SK-N-SH treated with all-trans-retinoic acid at 6 μM for 48 hours (cell line): ENCODE measurements around the gene SLC9A7.

Experiments used
- ATAC-seq: fragments of 200-7000 bp; cut with Tn5 transposase; 3 replicates; pipeline ENCODE4 v1.9.1; 2020; ENCODE audit warnings: mild to moderate bottlenecking, moderate library complexity
- ARNTL ChIP-seq: fragments of 450-650 bp; formaldehyde crosslinking; IDR thresholded peaks from 2 replicates; pipeline ENCODE4 v1.5.0; 2020; ENCODE audit warnings: low read depth, mild to moderate bottlenecking, moderate library complexity, borderline replicate concordance
- BACH2 ChIP-seq: fragments of 250-450 bp; sonication (Bioruptor Pico); IDR thresholded peaks from 2 replicates; pipeline ENCODE4 v1.9.0; 2021; ENCODE audit warnings: mild to moderate bottlenecking, borderline replicate concordance
- CREB5 ChIP-seq: fragments of 250-450 bp; sonication (Bioruptor Pico); IDR thresholded peaks from 2 replicates; pipeline ENCODE4 v1.5.1; 2020; ENCODE audit warnings: low read depth, mild to moderate bottlenecking, moderate library complexity
- CSDC2 ChIP-seq: fragments of 250-450 bp; sonication (Bioruptor Pico); IDR thresholded peaks from 2 replicates; pipeline ENCODE4 v1.5.0; 2020; ENCODE audit warnings: mild to moderate bottlenecking, moderate library complexity
- ESRRG ChIP-seq: fragments of 250-450 bp; sonication (Bioruptor Pico); IDR thresholded peaks from 2 replicates; pipeline ENCODE4 v1.6.1; 2021; ENCODE audit warnings: mild to moderate bottlenecking
- GLIS3 ChIP-seq: fragments of 250-450 bp; sonication (Bioruptor Pico); IDR thresholded peaks from 2 replicates; pipeline ENCODE4 v1.5.0; 2020; ENCODE audit warnings: mild to moderate bottlenecking, moderate library complexity
- ISL1 ChIP-seq: fragments of 250-450 bp; sonication (Bioruptor Pico); IDR thresholded peaks from 2 replicates; pipeline ENCODE4 v2.1.2; 2022; ENCODE audit warnings: mild to moderate bottlenecking, moderate library complexity
- PPARA ChIP-seq: fragments of 250-450 bp; sonication (Bioruptor Pico); IDR thresholded peaks from 2 replicates; pipeline ENCODE4 v1.5.0; 2020; ENCODE audit warnings: mild to moderate bottlenecking, borderline replicate concordance
- RARB ChIP-seq: fragments of 250-450 bp; sonication (Bioruptor Pico); IDR thresholded peaks from 2 replicates; pipeline ENCODE4 v1.8.0; 2021; ENCODE audit warnings: mild to moderate bottlenecking, moderate library complexity
- SNAI2 ChIP-seq: fragments of 250-450 bp; sonication (Bioruptor Pico); IDR thresholded peaks from 2 replicates; pipeline ENCODE4 v1.5.0; 2020; ENCODE audit warnings: mild to moderate bottlenecking, moderate library complexity
- TOX ChIP-seq: fragments of 250-450 bp; sonication (Bioruptor Pico); IDR thresholded peaks from 2 replicates; pipeline ENCODE4 v1.8.0; 2021; ENCODE audit warnings: mild to moderate bottlenecking, moderate library complexity, borderline replicate concordance
- TSHZ2 ChIP-seq: fragments of 250-450 bp; sonication (Bioruptor Pico); IDR thresholded peaks from 2 replicates; pipeline ENCODE4 v1.5.0; 2020; ENCODE audit warnings: mild to moderate bottlenecking, moderate library complexity
- ZC3H10 ChIP-seq: fragments of 250-450 bp; sonication (Bioruptor Pico); IDR thresholded peaks from 2 replicates; pipeline ENCODE4 v1.5.1; 2021; ENCODE audit warnings: mild to moderate bottlenecking, moderate library complexity
- ZFP3 ChIP-seq: fragments of 250-450 bp; sonication (Bioruptor Pico); IDR thresholded peaks from 2 replicates; pipeline ENCODE4 v1.5.0; 2020; ENCODE audit warnings: mild to moderate bottlenecking, moderate library complexity
- ZFP30 ChIP-seq: fragments of 450-650 bp; formaldehyde crosslinking; IDR thresholded peaks from 2 replicates; pipeline ENCODE4 v1.5.0; 2022; ENCODE audit warnings: mild to moderate bottlenecking, moderate library complexity
- ZNF565 ChIP-seq: fragments of 450-650 bp; formaldehyde crosslinking; conservative IDR thresholded peaks from 2 replicates; pipeline ENCODE4 v1.5.0; 2020; ENCODE audit warnings: low read depth, mild to moderate bottlenecking, moderate library complexity
- ZNF70 ChIP-seq: fragments of 450-650 bp; formaldehyde crosslinking; IDR thresholded peaks from 2 replicates; pipeline ENCODE4 v1.5.0; 2020; ENCODE audit warnings: mild to moderate bottlenecking, moderate library complexity
- ZNF8 ChIP-seq: fragments of 450-650 bp; formaldehyde crosslinking; IDR thresholded peaks from 2 replicates; pipeline ENCODE4 v1.5.0; 2020; ENCODE audit warnings: mild to moderate bottlenecking, moderate library complexity
- TF ChIP-seq, protein P1 (sequence below): fragments of 250-450 bp; sonication (Bioruptor Pico); IDR thresholded peaks from 2 replicates; pipeline ENCODE4 v1.8.0; 2020; ENCODE audit warnings: mild to moderate bottlenecking, moderate library complexity, borderline replicate concordance
- TF ChIP-seq, protein P2 (sequence below): fragments of 250-450 bp; sonication (Bioruptor Pico); IDR thresholded peaks from 2 replicates; pipeline ENCODE4 v1.8.0; 2021; ENCODE audit warnings: low read depth, mild to moderate bottlenecking, moderate library complexity, borderline replicate concordance
- TF ChIP-seq, protein P3 (sequence below): fragments of 250-450 bp; sonication (Bioruptor Pico); IDR thresholded peaks from 2 replicates; pipeline ENCODE4 v1.5.1; 2021; ENCODE audit warnings: mild to moderate bottlenecking, moderate library complexity

Gene SLC9A7

DNA sequence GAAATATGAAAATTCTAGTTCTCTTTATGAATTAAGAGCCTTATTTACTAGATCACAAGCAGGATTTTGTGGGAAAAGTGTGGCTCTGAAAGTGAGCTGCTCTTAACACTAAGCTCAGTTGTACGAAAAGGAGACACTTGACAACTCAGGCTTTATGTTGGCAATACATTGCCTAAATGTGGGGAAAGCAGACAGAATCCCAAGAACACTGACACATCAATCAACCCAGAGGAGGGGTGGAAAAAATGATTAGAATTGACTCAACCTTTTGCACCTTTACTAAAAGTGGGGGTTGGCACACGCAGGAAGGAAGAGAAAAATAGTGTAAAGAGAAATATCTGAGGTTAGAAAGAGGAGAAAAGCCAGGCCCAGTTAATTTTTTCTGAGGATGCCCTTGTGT is 123.7 kb downstream of the SLC9A7 start:
- TF ChIP-seq ARNTL (CRISPR knock-in tag) (no peak), PPARA (CRISPR knock-in tag) (no peak), ISL1 (CRISPR knock-in tag) (no peak), ZFP3 (CRISPR knock-in tag) (no peak), CREB5 (CRISPR knock-in tag) (no peak), ZFP30 (CRISPR knock-in tag) (no peak), TSHZ2 (CRISPR knock-in tag) (no peak), ZC3H10 (CRISPR knock-in tag) (no peak), BACH2 (CRISPR knock-in tag) (no peak), ZNF8 (no peak)
- TF ChIP-seq, protein P1, sequence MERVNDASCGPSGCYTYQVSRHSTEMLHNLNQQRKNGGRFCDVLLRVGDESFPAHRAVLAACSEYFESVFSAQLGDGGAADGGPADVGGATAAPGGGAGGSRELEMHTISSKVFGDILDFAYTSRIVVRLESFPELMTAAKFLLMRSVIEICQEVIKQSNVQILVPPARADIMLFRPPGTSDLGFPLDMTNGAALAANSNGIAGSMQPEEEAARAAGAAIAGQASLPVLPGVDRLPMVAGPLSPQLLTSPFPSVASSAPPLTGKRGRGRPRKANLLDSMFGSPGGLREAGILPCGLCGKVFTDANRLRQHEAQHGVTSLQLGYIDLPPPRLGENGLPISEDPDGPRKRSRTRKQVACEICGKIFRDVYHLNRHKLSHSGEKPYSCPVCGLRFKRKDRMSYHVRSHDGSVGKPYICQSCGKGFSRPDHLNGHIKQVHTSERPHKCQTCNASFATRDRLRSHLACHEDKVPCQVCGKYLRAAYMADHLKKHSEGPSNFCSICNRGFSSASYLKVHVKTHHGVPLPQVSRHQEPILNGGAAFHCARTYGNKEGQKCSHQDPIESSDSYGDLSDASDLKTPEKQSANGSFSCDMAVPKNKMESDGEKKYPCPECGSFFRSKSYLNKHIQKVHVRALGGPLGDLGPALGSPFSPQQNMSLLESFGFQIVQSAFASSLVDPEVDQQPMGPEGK (CRISPR knock-in tag), result no peak
- TF ChIP-seq, protein P2, sequence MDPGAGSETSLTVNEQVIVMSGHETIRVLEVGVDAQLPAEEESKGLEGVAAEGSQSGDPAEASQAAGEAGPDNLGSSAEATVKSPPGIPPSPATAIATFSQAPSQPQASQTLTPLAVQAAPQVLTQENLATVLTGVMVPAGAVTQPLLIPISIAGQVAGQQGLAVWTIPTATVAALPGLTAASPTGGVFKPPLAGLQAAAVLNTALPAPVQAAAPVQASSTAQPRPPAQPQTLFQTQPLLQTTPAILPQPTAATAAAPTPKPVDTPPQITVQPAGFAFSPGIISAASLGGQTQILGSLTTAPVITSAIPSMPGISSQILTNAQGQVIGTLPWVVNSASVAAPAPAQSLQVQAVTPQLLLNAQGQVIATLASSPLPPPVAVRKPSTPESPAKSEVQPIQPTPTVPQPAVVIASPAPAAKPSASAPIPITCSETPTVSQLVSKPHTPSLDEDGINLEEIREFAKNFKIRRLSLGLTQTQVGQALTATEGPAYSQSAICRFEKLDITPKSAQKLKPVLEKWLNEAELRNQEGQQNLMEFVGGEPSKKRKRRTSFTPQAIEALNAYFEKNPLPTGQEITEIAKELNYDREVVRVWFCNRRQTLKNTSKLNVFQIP (CRISPR knock-in tag), result no peak
- ATAC-seq, result no peak

DNA sequence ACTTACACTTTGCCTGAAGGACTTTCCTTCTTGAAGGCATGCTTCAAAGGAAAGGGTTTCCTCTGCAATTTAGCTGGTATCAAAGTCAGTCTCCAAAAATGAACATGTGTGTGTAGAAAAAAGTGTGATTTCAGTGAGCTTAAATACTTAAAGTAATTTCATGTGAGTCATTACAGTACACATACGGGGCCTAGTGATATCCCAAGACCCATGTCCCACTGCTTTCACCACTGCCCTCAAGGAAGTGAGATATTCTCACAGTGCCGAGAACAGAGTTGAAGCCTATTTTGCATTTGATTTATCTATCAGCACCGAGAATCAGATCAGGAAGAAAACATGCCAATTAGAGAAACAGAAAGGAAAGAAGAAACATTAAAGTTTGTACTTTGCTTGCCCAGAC is 124.3 kb downstream of the SLC9A7 start:
- TF ChIP-seq, protein P1 (CRISPR knock-in tag), result no peak
- no peak for TF ChIP-seq TOX (CRISPR knock-in tag)
- TF ChIP-seq ISL1 (CRISPR knock-in tag), result no peak
- TF ChIP-seq ZC3H10 (CRISPR knock-in tag), result no peak
- TF ChIP-seq, protein P3, sequence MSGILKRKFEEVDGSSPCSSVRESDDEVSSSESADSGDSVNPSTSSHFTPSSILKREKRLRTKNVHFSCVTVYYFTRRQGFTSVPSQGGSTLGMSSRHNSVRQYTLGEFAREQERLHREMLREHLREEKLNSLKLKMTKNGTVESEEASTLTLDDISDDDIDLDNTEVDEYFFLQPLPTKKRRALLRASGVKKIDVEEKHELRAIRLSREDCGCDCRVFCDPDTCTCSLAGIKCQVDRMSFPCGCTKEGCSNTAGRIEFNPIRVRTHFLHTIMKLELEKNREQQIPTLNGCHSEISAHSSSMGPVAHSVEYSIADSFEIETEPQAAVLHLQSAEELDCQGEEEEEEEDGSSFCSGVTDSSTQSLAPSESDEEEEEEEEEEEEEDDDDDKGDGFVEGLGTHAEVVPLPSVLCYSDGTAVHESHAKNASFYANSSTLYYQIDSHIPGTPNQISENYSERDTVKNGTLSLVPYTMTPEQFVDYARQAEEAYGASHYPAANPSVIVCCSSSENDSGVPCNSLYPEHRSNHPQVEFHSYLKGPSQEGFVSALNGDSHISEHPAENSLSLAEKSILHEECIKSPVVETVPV (CRISPR knock-in tag), result no peak
- TF ChIP-seq, protein P2 (CRISPR knock-in tag), result no peak
- no peak for TF ChIP-seq CSDC2 (CRISPR knock-in tag)
- TF ChIP-seq SNAI2, result no peak
- TF ChIP-seq TSHZ2 (CRISPR knock-in tag), result no peak
- no peak for TF ChIP-seq ZNF70 (CRISPR knock-in tag)
- TF ChIP-seq ZFP3 (CRISPR knock-in tag), result no peak
- TF ChIP-seq CREB5 (CRISPR knock-in tag), result no peak
- no peak for TF ChIP-seq RARB (CRISPR knock-in tag)
- no peak for TF ChIP-seq ESRRG
- no peak for TF ChIP-seq ARNTL (CRISPR knock-in tag)
- no peak for TF ChIP-seq GLIS3 (CRISPR knock-in tag)
- no peak for TF ChIP-seq ZNF565 (CRISPR knock-in tag)
- no peak for ATAC-seq
